ENCODE results near the gene RACGAP1. TPM values are rescaled to one million over a fixed set of nuclear protein-coding genes. Genes with fewer than 3 reads are reported as not detected.

The RACGAP1 gene
- polyA plus RNA-seq, 1 of the 3 experiments (the other 2 are of a cell fraction): 21.5 TPM

GRCh38 chr12:50057896-50058670, 32.8 kb upstream of the RACGAP1 start:
- Histone ChIP-seq H3K4me2 (peak overlapping the region; percentile 77), H3K27ac (ENCODE audit: low read depth in 2 of 2, low read length in 1 of 2) (no peak overlapping the region), H3F3A (replicated peaks; ENCODE audit: insufficient read depth) (peaks cover 7% of the 10 kb centered on the region), H3K36me3 (replicated peaks in 1 of 2; ENCODE audit: control insufficient read depth in 1 of 2, insufficient read depth in 2 of 2, low read length in 1 of 2) (peaks cover 0 to 10% of the 10 kb centered on the region in 2 experiments), H3K27me3 (ENCODE audit: insufficient read depth) (no peaks in the 10 kb centered on the region; the same call in 1 of the 2 replicates), H3K9ac (peak overlapping the region; percentile 63; the same call in 1 of the 2 replicates), H3K79me2 (ENCODE audit: insufficient read depth) (no peaks in the 10 kb centered on the region), H3K9me2 (no peaks in the 10 kb centered on the region), H4K20me1 (ENCODE audit: insufficient read depth) (no peaks in the 10 kb centered on the region), H2AFZ (ENCODE audit: low read depth) (peak overlapping the region; percentile 84; the same call in 1 of the 2 replicates), H3K4me1 (ENCODE audit: control insufficient read depth in 1 of 2, insufficient read depth in 2 of 2, low read depth in 1 of 2, low read length in 1 of 2) (peaks cover 7 to 39% of the 10 kb centered on the region in 2 experiments; a peak in 2 of 4 replicates), H3K9me3 (no peaks in the 10 kb centered on the region), H3K4me3 (ENCODE audit: low read depth in 2 of 2, low read length in 1 of 2) (peak overlapping the region; percentile 64 to 71)
- ChIA-PET CTCF (interaction anchor here (1.1 to 37.6 kb wide), 8 partner anchors 11 to 219 kb away, joined by 3 to 1401 read pairs (median 23); partner anchors contain the start of genes AQP5 and AQP6), POLR2A (interaction anchor here (0.5 to 1.2 kb wide), 3 partner anchors 37 to 108 kb away, joined by 3 to 4 read pairs (median 4); no protein-coding TSS in a partner anchor)
- no peak for TF ChIP-seq CHD2 (IDR thresholded peaks at IDR 0.05; ENCODE audit: low read length, partially characterized antibody)
- TF ChIP-seq FOXM1 (IDR thresholded peaks at IDR 0.05; ENCODE audit: low read depth): no peak
- TF ChIP-seq REST (IDR thresholded peaks at IDR 0.05; ENCODE audit: low read depth, low read length): no peak
- TF ChIP-seq SIN3A (IDR thresholded peaks at IDR 0.05; ENCODE audit: borderline replicate concordance, low read depth, low read length): no peak
- no peak for TF ChIP-seq FOXJ3 (CRISPR knock-in tag; IDR thresholded peaks at IDR 0.05)
- TF ChIP-seq NFIC (IDR thresholded peaks at IDR 0.05; ENCODE audit: borderline replicate concordance): no peak
- TF ChIP-seq RFX5 (IDR thresholded peaks at IDR 0.05; ENCODE audit: low read length): no peak
- no peak for TF ChIP-seq YY1 (IDR thresholded peaks at IDR 0.05; ENCODE audit: low read depth)
- no peak for TF ChIP-seq FOSL2 (IDR thresholded peaks at IDR 0.05; ENCODE audit: borderline replicate concordance, low read depth)
- no peak for TF ChIP-seq USF1 (IDR thresholded peaks at IDR 0.05; ENCODE audit: borderline replicate concordance, low read depth)
- TF ChIP-seq TEAD4 (IDR thresholded peaks at IDR 0.05; ENCODE audit: borderline replicate concordance, insufficient read depth): no peak
- no peak for TF ChIP-seq MAX (IDR thresholded peaks at IDR 0.05; ENCODE audit: low read depth)
- DNase-seq: no peak
- 52% methylated on average over 12 of the region's 30 CpGs for WGBS (ENCODE audit: low lambda C conversion rate)
